Stomach (tissue), 4 donors: ENCODE measurements around the gene UTP14C.

ENCODE experiments used
- CTCF ChIP-seq, 7 experiments: fragments of 450-650 bp in 4 of 7; fragments of 200-600 bp in 3 of 7; sonication (generic) in 3 of 7; IDR thresholded peaks; one replicate each; pipeline ENCODE4 v1.5.1; 2016 to 2019; ENCODE audit warnings: antibody characterized with exemption in 7 of 7, control low read depth in 2 of 7, mild to moderate bottlenecking in 1 of 7
- EP300 ChIP-seq: sonication (generic); formaldehyde crosslinking; IDR thresholded peaks from one replicate; pipeline ENCODE4 v1.6.1; 2017; ENCODE audit warnings: antibody characterized with exemption
- POLR2A ChIP-seq, 4 donors: fragments of 450-650 bp; IDR thresholded peaks; one replicate each; pipeline ENCODE4 v1.6.1; 2016; ENCODE audit warnings: antibody characterized with exemption in 4 of 4, control low read depth in 2 of 4, mild to moderate bottlenecking in 1 of 4, moderate library complexity in 1 of 4
- POLR2AphosphoS5 ChIP-seq, 3 donors: sonication (generic); formaldehyde crosslinking; IDR thresholded peaks; one replicate each; pipeline ENCODE4 v1.6.1; 2016; ENCODE audit warnings: antibody characterized with exemption in 3 of 3

- no peak for TF ChIP-seq CTCF (IDR thresholded peaks at IDR 0.05)
- TF ChIP-seq POLR2A (IDR thresholded peaks at IDR 0.05): no peak
- TF ChIP-seq POLR2AphosphoS5 (IDR thresholded peaks at IDR 0.05): no peak
- TF ChIP-seq EP300: no peak
Measured at GRCh38 chr13:52053460-52053859, 29.0 kb downstream of the UTP14C start.
